ENCODE measurements around the gene ABCC1.

DNA sequence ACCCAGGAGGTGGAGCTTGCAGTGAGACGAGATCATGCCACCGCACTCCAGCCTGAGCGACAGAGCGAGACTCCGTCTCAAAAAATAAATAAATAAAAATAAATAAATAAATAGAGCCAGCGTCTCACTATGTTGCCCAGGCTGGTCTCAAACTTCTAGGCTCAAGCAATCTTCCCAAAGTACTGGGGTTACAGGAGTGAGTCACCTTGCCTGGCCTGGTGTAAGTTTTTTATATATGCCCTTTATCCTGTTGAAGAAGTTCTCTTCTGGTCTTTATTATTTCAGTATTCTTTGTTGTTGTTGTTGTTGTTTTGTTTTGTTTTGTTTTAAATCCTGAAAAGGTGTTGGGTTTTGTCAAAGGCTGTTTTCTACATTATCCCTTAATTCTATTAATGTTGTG, 30.1 kb upstream of the ABCC1 start:
- TF ChIP-seq, protein P1, sequence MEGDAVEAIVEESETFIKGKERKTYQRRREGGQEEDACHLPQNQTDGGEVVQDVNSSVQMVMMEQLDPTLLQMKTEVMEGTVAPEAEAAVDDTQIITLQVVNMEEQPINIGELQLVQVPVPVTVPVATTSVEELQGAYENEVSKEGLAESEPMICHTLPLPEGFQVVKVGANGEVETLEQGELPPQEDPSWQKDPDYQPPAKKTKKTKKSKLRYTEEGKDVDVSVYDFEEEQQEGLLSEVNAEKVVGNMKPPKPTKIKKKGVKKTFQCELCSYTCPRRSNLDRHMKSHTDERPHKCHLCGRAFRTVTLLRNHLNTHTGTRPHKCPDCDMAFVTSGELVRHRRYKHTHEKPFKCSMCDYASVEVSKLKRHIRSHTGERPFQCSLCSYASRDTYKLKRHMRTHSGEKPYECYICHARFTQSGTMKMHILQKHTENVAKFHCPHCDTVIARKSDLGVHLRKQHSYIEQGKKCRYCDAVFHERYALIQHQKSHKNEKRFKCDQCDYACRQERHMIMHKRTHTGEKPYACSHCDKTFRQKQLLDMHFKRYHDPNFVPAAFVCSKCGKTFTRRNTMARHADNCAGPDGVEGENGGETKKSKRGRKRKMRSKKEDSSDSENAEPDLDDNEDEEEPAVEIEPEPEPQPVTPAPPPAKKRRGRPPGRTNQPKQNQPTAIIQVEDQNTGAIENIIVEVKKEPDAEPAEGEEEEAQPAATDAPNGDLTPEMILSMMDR (IDR thresholded peaks at IDR 0.05; ENCODE audit: poor library complexity, severe bottlenecking): no peak
- TF ChIP-seq EP300 (conservative IDR thresholded peaks at IDR 0.05; ENCODE audit: poor library complexity, severe bottlenecking) (no peak), EZH2 (IDR thresholded peaks at IDR 0.05; ENCODE audit: borderline replicate concordance, insufficient read depth, low read length, poor library complexity, severe bottlenecking) (no peak), TAF1 (IDR thresholded peaks at IDR 0.05; ENCODE audit: low read depth) (no peak), POLR2AphosphoS5 (IDR thresholded peaks at IDR 0.05) (no peak), SMC3 (conservative IDR thresholded peaks at IDR 0.05; ENCODE audit: poor library complexity) (no peak)
- TF ChIP-seq, protein P2, sequence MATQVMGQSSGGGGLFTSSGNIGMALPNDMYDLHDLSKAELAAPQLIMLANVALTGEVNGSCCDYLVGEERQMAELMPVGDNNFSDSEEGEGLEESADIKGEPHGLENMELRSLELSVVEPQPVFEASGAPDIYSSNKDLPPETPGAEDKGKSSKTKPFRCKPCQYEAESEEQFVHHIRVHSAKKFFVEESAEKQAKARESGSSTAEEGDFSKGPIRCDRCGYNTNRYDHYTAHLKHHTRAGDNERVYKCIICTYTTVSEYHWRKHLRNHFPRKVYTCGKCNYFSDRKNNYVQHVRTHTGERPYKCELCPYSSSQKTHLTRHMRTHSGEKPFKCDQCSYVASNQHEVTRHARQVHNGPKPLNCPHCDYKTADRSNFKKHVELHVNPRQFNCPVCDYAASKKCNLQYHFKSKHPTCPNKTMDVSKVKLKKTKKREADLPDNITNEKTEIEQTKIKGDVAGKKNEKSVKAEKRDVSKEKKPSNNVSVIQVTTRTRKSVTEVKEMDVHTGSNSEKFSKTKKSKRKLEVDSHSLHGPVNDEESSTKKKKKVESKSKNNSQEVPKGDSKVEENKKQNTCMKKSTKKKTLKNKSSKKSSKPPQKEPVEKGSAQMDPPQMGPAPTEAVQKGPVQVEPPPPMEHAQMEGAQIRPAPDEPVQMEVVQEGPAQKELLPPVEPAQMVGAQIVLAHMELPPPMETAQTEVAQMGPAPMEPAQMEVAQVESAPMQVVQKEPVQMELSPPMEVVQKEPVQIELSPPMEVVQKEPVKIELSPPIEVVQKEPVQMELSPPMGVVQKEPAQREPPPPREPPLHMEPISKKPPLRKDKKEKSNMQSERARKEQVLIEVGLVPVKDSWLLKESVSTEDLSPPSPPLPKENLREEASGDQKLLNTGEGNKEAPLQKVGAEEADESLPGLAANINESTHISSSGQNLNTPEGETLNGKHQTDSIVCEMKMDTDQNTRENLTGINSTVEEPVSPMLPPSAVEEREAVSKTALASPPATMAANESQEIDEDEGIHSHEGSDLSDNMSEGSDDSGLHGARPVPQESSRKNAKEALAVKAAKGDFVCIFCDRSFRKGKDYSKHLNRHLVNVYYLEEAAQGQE (IDR thresholded peaks at IDR 0.05; ENCODE audit: borderline replicate concordance): no peak
